Measurements from ENCODE around the gene CELA2A. TPM values are rescaled to one million over a fixed set of nuclear protein-coding genes. Genes with fewer than 3 reads are reported as not detected.

CELA2A gene
- total RNA-seq, 3 donors from 2014 or later (not counting 1 experiment from before 2014, with no cell fraction given): not detected

GRCh38 chr1:15475752-15476314 lies 19.3 kb downstream of the CELA2A start, which contains the start of gene CELA2B:
Gene CELA2B, plus strand, starts transcription at chr1:15476104. Its CDS starts 22 bp downstream, at chr1:15476126.
- no peaks in the 10 kb centered on the region for H3K4me1 ChIP-seq (ENCODE audit: control insufficient read depth, insufficient read depth, low read length)
- WGBS (ENCODE audit: insufficient coverage): 93% methylated on average over 4 of the region's 5 CpGs
- TF ChIP-seq CTCF (IDR thresholded peaks at IDR 0.05): no peak
- Mint-ChIP-seq H3K36me3 (no peaks in the 10 kb centered on the region), H3K4me3 (no peak within 1 kb of the TSS), H3K9me3 (no peaks in the 10 kb centered on the region), H3K4me1 (no peaks in the 10 kb centered on the region), H3K27ac (no peak within 1 kb of the TSS), H3K27me3 (ENCODE audit: low read depth in 2 of 2) (no peaks in the 10 kb centered on the region)
- H3K9me3 ChIP-seq (ENCODE audit: control insufficient read depth, insufficient read depth, low read length): no peaks in the 10 kb centered on the region
- intact Hi-C loops (cut with micrococcal nuclease): no loop called here
- no peak for ATAC-seq
- no peak within 1 kb of the TSS for H3K27ac ChIP-seq (ENCODE audit: low read length)
- no peak within 1 kb of the TSS for H3K4me3 ChIP-seq (ENCODE audit: low read length)
- H3K36me3 ChIP-seq (ENCODE audit: control insufficient read depth, insufficient read depth, low read length): no peaks in the 10 kb centered on the region
- DNase-seq: no peak
- H3K27me3 ChIP-seq (ENCODE audit: control insufficient read depth, insufficient read depth, low read length): no peaks in the 10 kb centered on the region

DNA sequence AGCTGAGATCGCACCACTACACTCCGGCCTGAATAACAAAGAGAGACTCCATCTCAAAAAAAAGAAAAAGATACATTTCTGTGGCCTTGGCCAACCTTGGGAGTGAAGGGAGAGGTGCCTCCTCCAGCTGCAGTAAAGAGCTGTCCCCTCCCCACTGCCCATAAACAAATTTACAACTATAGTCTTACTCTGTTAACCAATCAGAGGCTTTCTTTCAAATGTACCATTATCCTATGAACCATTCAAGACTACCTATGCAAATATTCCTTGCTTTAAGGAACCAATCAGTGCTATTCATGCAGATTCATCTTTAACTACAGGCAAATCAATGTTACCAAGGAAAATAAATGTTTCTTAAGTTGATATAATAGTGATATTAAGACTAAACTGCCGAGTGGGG lies 20.4 kb downstream of the CELA2A start:
- DNase-seq: no peak
- Mint-ChIP-seq H3K36me3 (no peaks in the 10 kb centered on the region), H3K4me3 (no peak overlapping the region), H3K9me3 (no peaks in the 10 kb centered on the region), H3K4me1 (no peaks in the 10 kb centered on the region), H3K27me3 (ENCODE audit: low read depth in 2 of 2) (no peaks in the 10 kb centered on the region), H3K27ac (no peak overlapping the region)
- WGBS (ENCODE audit: insufficient coverage): 100% methylated on average over 1 of the region's 3 CpGs
- no peak for TF ChIP-seq CTCF (IDR thresholded peaks at IDR 0.05)
- no peak overlapping the region for H3K4me3 ChIP-seq (ENCODE audit: low read length)
- H3K9me3 ChIP-seq (ENCODE audit: control insufficient read depth, insufficient read depth, low read length): no peaks in the 10 kb centered on the region
- H3K4me1 ChIP-seq (ENCODE audit: control insufficient read depth, insufficient read depth, low read length): no peaks in the 10 kb centered on the region
- no peaks in the 10 kb centered on the region for H3K36me3 ChIP-seq (ENCODE audit: control insufficient read depth, insufficient read depth, low read length)
- no peak for ATAC-seq
- intact Hi-C loops (cut with micrococcal nuclease): no loop called here
- H3K27ac ChIP-seq (ENCODE audit: low read length): no peak overlapping the region
- H3K27me3 ChIP-seq (ENCODE audit: control insufficient read depth, insufficient read depth, low read length): no peaks in the 10 kb centered on the region

DNA sequence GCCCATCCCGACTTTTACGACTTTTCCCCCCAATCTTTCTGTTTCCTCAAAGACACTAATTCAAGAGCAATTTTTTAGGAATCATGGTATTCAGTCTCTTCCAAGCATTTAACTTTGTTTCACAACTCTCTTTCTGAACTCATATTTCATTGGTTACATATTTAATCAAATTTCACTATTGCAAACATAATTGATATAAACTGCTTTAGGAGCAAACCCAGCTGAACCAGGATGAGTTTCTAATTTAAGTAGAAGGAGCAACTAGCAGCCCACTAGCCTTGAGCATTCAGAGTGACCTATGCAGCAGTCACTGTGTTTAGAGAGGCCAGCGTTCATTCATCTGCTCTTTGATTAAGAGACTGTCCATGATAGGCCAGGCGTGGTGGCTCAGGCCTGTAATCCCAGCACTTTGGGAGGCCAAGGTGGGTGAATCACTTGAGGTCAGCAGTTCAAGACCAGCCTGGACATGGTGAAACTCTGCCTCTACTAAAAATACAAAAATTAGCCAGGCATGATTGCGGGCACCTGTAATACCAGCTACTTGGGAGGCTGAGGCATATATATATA lies 21.2 kb downstream of the CELA2A start:
- Histone ChIP-seq H3K4me1 (ENCODE audit: control insufficient read depth, insufficient read depth, low read length) (no peaks in the 10 kb centered on the region), H3K36me3 (ENCODE audit: control insufficient read depth, insufficient read depth, low read length) (no peaks in the 10 kb centered on the region), H3K4me3 (ENCODE audit: low read length) (no peak overlapping the region), H3K9me3 (ENCODE audit: control insufficient read depth, insufficient read depth, low read length) (no peaks in the 10 kb centered on the region), H3K27ac (ENCODE audit: low read length) (no peak overlapping the region), H3K27me3 (ENCODE audit: control insufficient read depth, insufficient read depth, low read length) (no peaks in the 10 kb centered on the region)
- no peaks in the 10 kb centered on the region for H3K27me3 Mint-ChIP-seq (ENCODE audit: low read depth in 2 of 2)
- TF ChIP-seq CTCF (IDR thresholded peaks at IDR 0.05): no peak
- no peak for ATAC-seq
- no peaks in the 10 kb centered on the region for H3K4me1 Mint-ChIP-seq
- no peaks in the 10 kb centered on the region for H3K9me3 Mint-ChIP-seq
- no peak overlapping the region for H3K27ac Mint-ChIP-seq
- WGBS (ENCODE audit: insufficient coverage): 87% methylated on average over 4 of the region's 5 CpGs
- no peaks in the 10 kb centered on the region for H3K36me3 Mint-ChIP-seq
- intact Hi-C loops (cut with micrococcal nuclease): no loop called here
- DNase-seq: no peak
- no peak overlapping the region for H3K4me3 Mint-ChIP-seq
